CD14-positive monocyte (primary cell): ENCODE data around the gene BEX3. TPM values are rescaled to one million over a fixed set of nuclear protein-coding genes. Genes with fewer than 3 reads are reported as not detected.

ENCODE experiments used
- DNase-seq, 3 donors: peaks; one replicate each; pipeline ENCODE4 v3.0.0-alpha.2; 2011 to 2022
- H2AFZ ChIP-seq: 2 replicates; pipeline ENCODE4 v1.6.0; 2012; ENCODE audit warnings: mild to moderate bottlenecking, low read depth, low read length, inconsistent platforms; ENCODE audit not compliant: insufficient read depth, poor library complexity, severe bottlenecking
- H3K27ac ChIP-seq, 2 donors: 1 replicate in 1 of 2; 2 replicates in 1 of 2; pipeline ENCODE4 v1.5.1; 2012 to 2013; ENCODE audit warnings: low read length in 2 of 2, control low read depth in 1 of 2, inconsistent platforms in 1 of 2, low read depth in 1 of 2, mild to moderate bottlenecking in 1 of 2
- H3K27me3 ChIP-seq, 2 donors: one replicate each; pipeline versions ENCODE4 v1.6.0 to v1.6.1; 2011 to 2013; ENCODE audit warnings: low read length in 2 of 2; ENCODE audit not compliant: control insufficient read depth in 2 of 2, insufficient read depth in 2 of 2
- H3K36me3 ChIP-seq, 2 donors: replicated peaks in 1 of 2; 1 replicate in 1 of 2; 2 replicates in 1 of 2; pipeline versions ENCODE4 v1.5.1 to v1.6.1; 2012 to 2013; ENCODE audit warnings: low read length in 2 of 2, control low read depth in 1 of 2, inconsistent platforms in 1 of 2, mild to moderate bottlenecking in 1 of 2; ENCODE audit not compliant: insufficient read depth in 2 of 2, control insufficient read depth in 1 of 2
- H3K4me1 ChIP-seq, 2 donors: 1 replicate in 1 of 2; 2 replicates in 1 of 2; pipeline versions ENCODE4 v1.5.1 to v1.6.1; 2012 to 2013; ENCODE audit warnings: low read length in 2 of 2, control low read depth in 1 of 2, inconsistent platforms in 1 of 2, mild to moderate bottlenecking in 1 of 2, moderate library complexity in 1 of 2; ENCODE audit not compliant: insufficient read depth in 2 of 2, control insufficient read depth in 1 of 2
- H3K4me2 ChIP-seq: replicated peaks from 2 replicates; pipeline ENCODE3; 2012; ENCODE audit warnings: low read length, moderate library complexity, mild to moderate bottlenecking; ENCODE audit not compliant: poor library complexity, severe bottlenecking; ENCODE audit errors: extremely low read depth
- H3K4me3 ChIP-seq, 3 experiments: fragments of 200-600 bp in 1 of 3; sonication (generic) in 1 of 3; replicated peaks in 1 of 3; 1 replicate in 2 of 3; 2 replicates in 1 of 3; pipeline ENCODE4 v1.5.1; 2011 to 2013; ENCODE audit warnings: low read length in 3 of 3, mild to moderate bottlenecking in 3 of 3, control low read depth in 2 of 3, low read depth in 2 of 3, inconsistent platforms in 1 of 3, moderate library complexity in 1 of 3
- H3K79me2 ChIP-seq: 2 replicates; pipeline ENCODE4 v1.6.0; 2012; ENCODE audit warnings: mild to moderate bottlenecking, control low read depth, inconsistent platforms, low read length, moderate library complexity; ENCODE audit not compliant: insufficient read depth
- H3K9ac ChIP-seq: 2 replicates; pipeline ENCODE4 v1.6.0; 2017; ENCODE audit warnings: low read length, mild to moderate bottlenecking; ENCODE audit not compliant: insufficient read depth, poor library complexity, severe bottlenecking
- H3K9me3 ChIP-seq, 2 donors: replicated peaks in 1 of 2; 1 replicate in 1 of 2; 2 replicates in 1 of 2; pipeline versions ENCODE4 v1.5.1 to v1.6.1; 2012 to 2013; ENCODE audit warnings: low read length in 2 of 2, control low read depth in 1 of 2; ENCODE audit not compliant: control insufficient read depth in 1 of 2, insufficient read depth in 1 of 2
- H4K20me1 ChIP-seq: 2 replicates; pipeline ENCODE4 v1.6.0; 2012; ENCODE audit warnings: mild to moderate bottlenecking, low read length, control low read depth, moderate library complexity; ENCODE audit not compliant: insufficient read depth
- H3K27ac Mint-ChIP-seq, 7 donors: one replicate each; pipeline ENCODE4 v1.8.0; 2020; ENCODE audit warnings: mild to moderate bottlenecking in 7 of 7, mixed read lengths in 7 of 7, moderate library complexity in 6 of 7, inconsistent platforms in 2 of 7
- H3K27me3 Mint-ChIP-seq, 3 donors: one replicate each; pipeline ENCODE4 v1.8.0; 2021 to 2022; ENCODE audit warnings: low read depth in 3 of 3, mild to moderate bottlenecking in 3 of 3, mixed read lengths in 3 of 3, moderate library complexity in 3 of 3, inconsistent platforms in 1 of 3
- H3K36me3 Mint-ChIP-seq, 2 donors: one replicate each; pipeline ENCODE4 v1.8.0; 2020; ENCODE audit warnings: mixed read lengths in 2 of 2, inconsistent platforms in 1 of 2, mild to moderate bottlenecking in 1 of 2
- H3K4me1 Mint-ChIP-seq: one replicate; pipeline ENCODE4 v1.8.0; 2020; ENCODE audit warnings: mild to moderate bottlenecking, mixed read lengths
- H3K4me3 Mint-ChIP-seq, 2 donors: one replicate each; pipeline ENCODE4 v1.8.0; 2020; ENCODE audit warnings: mild to moderate bottlenecking in 2 of 2, mixed read lengths in 2 of 2, moderate library complexity in 1 of 2
- H3K9me3 Mint-ChIP-seq, 7 donors: one replicate each; pipeline ENCODE4 v1.8.0; 2020 to 2022; ENCODE audit warnings: mixed read lengths in 7 of 7, mild to moderate bottlenecking in 6 of 7, moderate library complexity in 6 of 7, inconsistent platforms in 2 of 7
- WGBS: methylation state at CpG from one replicate; pipeline ENCODE4 v1.1.5; 2013; ENCODE audit warnings: missing lambda C conversion rate; ENCODE audit not compliant: insufficient coverage; 5-methylcytosine and 5-hydroxymethylcytosine counted together
- intact Hi-C, 2 donors: fragments of 100-400 bp; cut with micrococcal nuclease; formaldehyde crosslinking; loops; one replicate each; pipeline versions ENCODE4 v1.15.0 to v1.15.1; 2023
- polyA plus RNA-seq, 3 donors: library from polyadenylated mRNA; depleted of rRNA in 1 of 3; unstranded in 2 of 3; stranded (reverse) in 1 of 3; fragments of 300-500 nt in 2 of 3; fragments of >200 nt in 1 of 3; fragmentation: Illumina TruSeq in 2 of 3; gene quantifications; 1 replicate in 2 of 3; 2 replicates in 1 of 3; pipeline ENCODE4 v1.2.3, GENCODE V29; 2012 to 2021
- TF ChIP-seq, protein P1 (sequence below): fragments of 200-600 bp; IDR thresholded peaks from one replicate; pipeline ENCODE4 v1.8.0; 2022; ENCODE audit warnings: antibody characterized with exemption, mild to moderate bottlenecking

The BEX3 gene
- polyA plus RNA-seq, 3 donors = 0.49 to 2.7 (median 2.0) TPM

DNA sequence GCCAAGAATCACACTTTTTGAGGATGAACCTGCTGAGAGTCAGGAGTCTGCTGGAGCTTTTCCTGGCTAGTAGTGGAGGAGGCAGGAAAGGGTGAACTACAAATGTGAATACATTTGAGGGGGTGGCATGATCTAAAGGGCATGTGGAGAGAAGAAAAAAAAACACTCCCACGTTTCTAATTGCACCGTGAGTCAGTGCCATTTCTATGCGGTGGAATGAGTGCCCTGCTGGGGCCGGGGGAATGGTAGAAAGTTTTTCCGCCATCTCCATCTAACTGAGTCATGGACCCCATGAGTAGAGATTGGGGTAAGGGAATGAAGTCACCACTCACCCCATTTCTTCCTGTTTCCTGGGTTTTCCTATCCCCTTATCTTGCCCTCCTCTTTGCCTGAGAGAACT lies 19.8 kb downstream of the BEX3 start:
- Mint-ChIP-seq H3K36me3 (no peaks in the 10 kb centered on the region), H3K4me3 (no peak overlapping the region), H3K9me3 (peaks cover 0 to 8% (median 0%) of the 10 kb centered on the region in 7 donors), H3K27ac (no peak overlapping the region), H3K4me1 (peaks cover 14% of the 10 kb centered on the region), H3K27me3 (peaks cover under 1 to 8% (median 2%) of the 10 kb centered on the region in 3 donors)
- no peak overlapping the region for H3K4me3 ChIP-seq
- intact Hi-C loops = no loop called here
- TF ChIP-seq, protein P1, sequence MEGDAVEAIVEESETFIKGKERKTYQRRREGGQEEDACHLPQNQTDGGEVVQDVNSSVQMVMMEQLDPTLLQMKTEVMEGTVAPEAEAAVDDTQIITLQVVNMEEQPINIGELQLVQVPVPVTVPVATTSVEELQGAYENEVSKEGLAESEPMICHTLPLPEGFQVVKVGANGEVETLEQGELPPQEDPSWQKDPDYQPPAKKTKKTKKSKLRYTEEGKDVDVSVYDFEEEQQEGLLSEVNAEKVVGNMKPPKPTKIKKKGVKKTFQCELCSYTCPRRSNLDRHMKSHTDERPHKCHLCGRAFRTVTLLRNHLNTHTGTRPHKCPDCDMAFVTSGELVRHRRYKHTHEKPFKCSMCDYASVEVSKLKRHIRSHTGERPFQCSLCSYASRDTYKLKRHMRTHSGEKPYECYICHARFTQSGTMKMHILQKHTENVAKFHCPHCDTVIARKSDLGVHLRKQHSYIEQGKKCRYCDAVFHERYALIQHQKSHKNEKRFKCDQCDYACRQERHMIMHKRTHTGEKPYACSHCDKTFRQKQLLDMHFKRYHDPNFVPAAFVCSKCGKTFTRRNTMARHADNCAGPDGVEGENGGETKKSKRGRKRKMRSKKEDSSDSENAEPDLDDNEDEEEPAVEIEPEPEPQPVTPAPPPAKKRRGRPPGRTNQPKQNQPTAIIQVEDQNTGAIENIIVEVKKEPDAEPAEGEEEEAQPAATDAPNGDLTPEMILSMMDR = no peak
- H3K9ac ChIP-seq = no peak overlapping the region
- peaks cover 7 to 14% of the 10 kb centered on the region in 2 donors for H3K4me1 ChIP-seq
- no peaks in the 10 kb centered on the region for H3K79me2 ChIP-seq
- no peak overlapping the region for H3K4me2 ChIP-seq
- H3K27me3 ChIP-seq = no peaks in the 10 kb centered on the region
- H3K36me3 ChIP-seq = no peaks in the 10 kb centered on the region
- DNase-seq = no peak
- WGBS = no CpG with 5 or more reads among the region's 5 CpGs
- no peaks in the 10 kb centered on the region for H3K9me3 ChIP-seq
- no peak overlapping the region for H3K27ac ChIP-seq
- no peak overlapping the region for H2AFZ ChIP-seq
- no peaks in the 10 kb centered on the region for H4K20me1 ChIP-seq

DNA sequence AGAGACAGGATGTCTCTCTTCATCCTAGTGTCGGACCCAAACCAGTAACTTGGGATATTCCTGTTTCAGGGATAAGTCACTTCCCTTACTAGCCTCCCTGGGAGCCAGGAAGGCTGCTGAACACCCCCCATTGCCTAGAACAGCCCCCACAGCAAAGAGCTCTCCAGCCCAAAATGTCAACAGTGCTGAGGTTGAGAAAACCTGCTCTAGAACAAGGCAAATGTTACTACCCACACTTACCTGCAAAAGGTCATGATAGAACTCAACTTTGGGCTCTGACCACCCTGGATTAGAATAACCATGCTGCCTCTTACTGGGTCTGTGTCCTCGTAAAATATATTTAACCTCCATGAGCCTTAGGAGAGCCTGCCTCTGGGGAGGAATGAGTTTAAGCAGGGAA lies 20.3 kb downstream of the BEX3 start:
- intact Hi-C loops = no loop called here
- H3K36me3 Mint-ChIP-seq = no peaks in the 10 kb centered on the region
- Histone ChIP-seq H2AFZ (no peak overlapping the region), H3K27me3 (no peaks in the 10 kb centered on the region), H3K36me3 (no peaks in the 10 kb centered on the region), H3K79me2 (no peaks in the 10 kb centered on the region), H3K9ac (no peak overlapping the region), H3K4me1 (peaks cover 7 to 14% of the 10 kb centered on the region in 2 donors), H3K4me2 (no peak overlapping the region), H4K20me1 (no peaks in the 10 kb centered on the region), H3K27ac (no peak overlapping the region), H3K9me3 (no peaks in the 10 kb centered on the region), H3K4me3 (no peak overlapping the region)
- TF ChIP-seq, protein P1 = no peak
- WGBS = no CpG with 5 or more reads among the region's 2 CpGs
- peaks cover 14% of the 10 kb centered on the region for H3K4me1 Mint-ChIP-seq
- DNase-seq = no peak
- peaks cover 0 to 6% (median 0%) of the 10 kb centered on the region in 3 donors for H3K27me3 Mint-ChIP-seq
- peaks cover 0 to 8% (median 0%) of the 10 kb centered on the region in 7 donors for H3K9me3 Mint-ChIP-seq
- no peak overlapping the region for H3K4me3 Mint-ChIP-seq
- H3K27ac Mint-ChIP-seq = no peak overlapping the region
